Spleen (tissue), 11 donors: ENCODE results near the gene ZXDC. TPM values are rescaled to one million over a fixed set of nuclear protein-coding genes. Genes with fewer than 3 reads are reported as not detected.

Experiments
- DNase-seq: peaks from one replicate; pipeline ENCODE4 v3.0.0-alpha.2; 2020
- H3K27ac ChIP-seq, 8 donors: fragments of 200-600 bp; sonication (generic) in 7 of 8; 1 replicate in 4 of 8; 2 replicates in 4 of 8; pipeline versions ENCODE4 v1.5.0 to v1.8.0; 2016 to 2021; ENCODE audit warnings: inconsistent platforms in 4 of 8, mild to moderate bottlenecking in 4 of 8, moderate library complexity in 1 of 8
- H3K27me3 ChIP-seq, 7 donors: fragments of 200-600 bp; sonication (generic) in 6 of 7; replicated peaks in 1 of 7; 1 replicate in 4 of 7; 2 replicates in 3 of 7; pipeline versions ENCODE4 v1.5.0 to v1.8.0; 2016 to 2021; ENCODE audit warnings: inconsistent platforms in 3 of 7, mild to moderate bottlenecking in 1 of 7
- H3K36me3 ChIP-seq, 6 donors: fragments of 200-600 bp; sonication (generic) in 5 of 6; 1 replicate in 4 of 6; 2 replicates in 2 of 6; pipeline versions ENCODE4 v1.5.0 to v1.8.0; 2016 to 2021; ENCODE audit warnings: inconsistent platforms in 2 of 6
- H3K4me1 ChIP-seq, 6 donors: fragments of 200-600 bp; sonication (generic) in 5 of 6; 1 replicate in 3 of 6; 2 replicates in 3 of 6; pipeline versions ENCODE4 v1.5.0 to v1.8.0; 2016 to 2021; ENCODE audit warnings: inconsistent platforms in 3 of 6
- H3K4me3 ChIP-seq, 8 donors: fragments of 200-600 bp; sonication (generic) in 7 of 8; 1 replicate in 4 of 8; 2 replicates in 4 of 8; pipeline versions ENCODE4 v1.5.0 to v1.8.0; 2016 to 2021; ENCODE audit warnings: inconsistent platforms in 4 of 8, mild to moderate bottlenecking in 4 of 8, moderate library complexity in 2 of 8
- H3K9me3 ChIP-seq, 8 donors: fragments of 200-600 bp; sonication (generic) in 7 of 8; 1 replicate in 4 of 8; 2 replicates in 4 of 8; pipeline versions ENCODE4 v1.5.0 to v1.8.0; 2016 to 2021; ENCODE audit warnings: inconsistent platforms in 4 of 8
- POLR2A ChIP-seq, 3 donors: fragments of 450-650 bp; IDR thresholded peaks; one replicate each; pipeline ENCODE4 v1.5.1; 2017; ENCODE audit warnings: antibody characterized with exemption in 3 of 3, mild to moderate bottlenecking in 1 of 3
- POLR2AphosphoS5 ChIP-seq, 3 donors: sonication (generic); formaldehyde crosslinking; IDR thresholded peaks; one replicate each; pipeline ENCODE4 v1.5.1; 2017; ENCODE audit warnings: antibody characterized with exemption in 3 of 3
- WGBS, 5 donors: extraction: QIAGEN DNeasy Blood & Tissue Kit in 3 of 5; methylation state at CpG; one replicate each; pipeline versions ENCODE4 v1.1.5 to v1.1.7; 2013 to 2018; 5-methylcytosine and 5-hydroxymethylcytosine counted together
- intact Hi-C: fragments of 100-400 bp; cut with DNase I; formaldehyde crosslinking; loops from one replicate; pipeline ENCODE4 v1.15.0; 2023; ENCODE audit warnings: low total_unique reads
- polyA plus RNA-seq, 3 donors: library from polyadenylated mRNA; stranded (reverse); fragments of 200-250 nt; gene quantifications; one replicate each; pipeline ENCODE4 v1.2.1, GENCODE V29; 2013
- total RNA-seq, 7 donors: library from RNA; depleted of rRNA in 3 of 7; stranded (reverse); fragments of >200 nt in 3 of 7; fragmentation: NEBNext Ultra II Directional in 4 of 7; extraction: Animal tissue kit (Norgen Biotek cat#: 25700) in 4 of 7; gene quantifications; one replicate each; pipeline versions ENCODE4 v1.1.0 to v1.2.1, GENCODE V29; 2016 to 2021
- TF ChIP-seq, protein P1 (sequence below), 11 experiments: fragments of 200-600 bp in 7 of 11; fragments of 450-650 bp in 4 of 11; sonication (generic) in 4 of 11; IDR thresholded peaks in 8 of 11; conservative IDR thresholded peaks in 3 of 11; 1 replicate in 7 of 11; 2 replicates in 4 of 11; pipeline versions ENCODE4 v1.4.0 to v1.8.0; 2016 to 2021; ENCODE audit warnings: antibody characterized with exemption in 11 of 11, inconsistent platforms in 4 of 11, mild to moderate bottlenecking in 1 of 11
- donor health status: healthy with polysubstance abuse.
- donor health status: DM: no; HTN: no; CAD: no; lungs with moderate emphysema.
- donor health status: DM: no; HTN: no; CAD: no.
- donor health status: Bipolar disorder and iron deficiency.
- donor health status: healthy.
- donor health status: DM: no; HTN: no; CAD: no.
- donor health status: DM: yes; HTN: yes; CAD: no.

ZXDC gene
- total and polyA plus RNA-seq, 10 donors = 7.5 to 75.3 (median 48.1) TPM

DNA sequence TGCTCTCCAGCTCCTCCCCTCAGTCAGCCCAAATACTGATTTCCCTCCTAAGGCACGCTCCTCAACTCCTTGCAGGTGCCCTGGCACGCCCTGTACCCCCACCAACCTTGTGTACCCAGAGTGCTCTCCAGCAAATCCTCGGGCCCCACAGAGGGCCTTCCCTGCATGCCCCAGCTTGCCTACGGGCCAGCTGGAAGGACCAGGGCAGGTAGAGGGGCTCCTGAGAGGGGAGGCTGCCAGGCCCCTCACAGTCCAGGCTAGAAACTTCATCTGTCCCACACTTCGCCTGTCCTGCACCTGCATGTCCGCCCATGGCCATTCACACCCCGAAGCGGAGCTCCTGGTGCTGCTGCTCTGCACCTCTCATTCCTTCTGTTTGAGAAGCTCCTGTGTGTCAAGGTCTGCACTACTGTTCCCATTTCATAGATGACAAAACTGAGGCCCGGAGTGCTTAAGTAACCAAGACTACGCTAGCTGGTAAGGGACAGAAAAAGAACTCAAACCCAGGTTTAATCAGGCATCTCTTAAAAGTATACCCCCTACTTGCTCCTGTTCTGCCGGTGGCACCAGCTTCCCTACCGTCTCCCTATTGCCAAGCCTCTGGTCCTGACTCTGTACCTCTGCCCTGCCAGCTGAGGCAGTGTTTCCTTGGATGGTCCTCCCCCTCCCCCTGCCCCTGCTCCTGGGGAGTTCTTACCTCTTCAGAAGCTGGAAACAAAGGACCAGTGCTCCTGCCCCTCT is 35.6 kb downstream of the ZXDC start:
- Histone ChIP-seq H3K9me3 (no peaks in the 10 kb centered on the region), H3K27ac (no peak overlapping the region), H3K4me3 (no peak overlapping the region), H3K27me3 (no peaks in the 10 kb centered on the region), H3K4me1 (peaks cover 0 to 17% (median 0%) of the 10 kb centered on the region in 6 donors), H3K36me3 (peaks cover 0 to 93% (median 59%) of the 10 kb centered on the region in 6 donors)
- TF ChIP-seq POLR2AphosphoS5 (IDR thresholded peaks at IDR 0.05) (no peak), POLR2A (IDR thresholded peaks at IDR 0.05) (no peak)
- TF ChIP-seq, protein P1, sequence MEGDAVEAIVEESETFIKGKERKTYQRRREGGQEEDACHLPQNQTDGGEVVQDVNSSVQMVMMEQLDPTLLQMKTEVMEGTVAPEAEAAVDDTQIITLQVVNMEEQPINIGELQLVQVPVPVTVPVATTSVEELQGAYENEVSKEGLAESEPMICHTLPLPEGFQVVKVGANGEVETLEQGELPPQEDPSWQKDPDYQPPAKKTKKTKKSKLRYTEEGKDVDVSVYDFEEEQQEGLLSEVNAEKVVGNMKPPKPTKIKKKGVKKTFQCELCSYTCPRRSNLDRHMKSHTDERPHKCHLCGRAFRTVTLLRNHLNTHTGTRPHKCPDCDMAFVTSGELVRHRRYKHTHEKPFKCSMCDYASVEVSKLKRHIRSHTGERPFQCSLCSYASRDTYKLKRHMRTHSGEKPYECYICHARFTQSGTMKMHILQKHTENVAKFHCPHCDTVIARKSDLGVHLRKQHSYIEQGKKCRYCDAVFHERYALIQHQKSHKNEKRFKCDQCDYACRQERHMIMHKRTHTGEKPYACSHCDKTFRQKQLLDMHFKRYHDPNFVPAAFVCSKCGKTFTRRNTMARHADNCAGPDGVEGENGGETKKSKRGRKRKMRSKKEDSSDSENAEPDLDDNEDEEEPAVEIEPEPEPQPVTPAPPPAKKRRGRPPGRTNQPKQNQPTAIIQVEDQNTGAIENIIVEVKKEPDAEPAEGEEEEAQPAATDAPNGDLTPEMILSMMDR (IDR thresholded peaks at IDR 0.05 in 8 of 11, conservative IDR thresholded peaks at IDR 0.05 in 3 of 11) = no peak
- WGBS, 5 donors = 89 to 96% (median 94%) methylated on average over 11 to 12 of the region's 12 CpGs
- DNase-seq = peak; percentile 39
- intact Hi-C loops = no loop called here

DNA sequence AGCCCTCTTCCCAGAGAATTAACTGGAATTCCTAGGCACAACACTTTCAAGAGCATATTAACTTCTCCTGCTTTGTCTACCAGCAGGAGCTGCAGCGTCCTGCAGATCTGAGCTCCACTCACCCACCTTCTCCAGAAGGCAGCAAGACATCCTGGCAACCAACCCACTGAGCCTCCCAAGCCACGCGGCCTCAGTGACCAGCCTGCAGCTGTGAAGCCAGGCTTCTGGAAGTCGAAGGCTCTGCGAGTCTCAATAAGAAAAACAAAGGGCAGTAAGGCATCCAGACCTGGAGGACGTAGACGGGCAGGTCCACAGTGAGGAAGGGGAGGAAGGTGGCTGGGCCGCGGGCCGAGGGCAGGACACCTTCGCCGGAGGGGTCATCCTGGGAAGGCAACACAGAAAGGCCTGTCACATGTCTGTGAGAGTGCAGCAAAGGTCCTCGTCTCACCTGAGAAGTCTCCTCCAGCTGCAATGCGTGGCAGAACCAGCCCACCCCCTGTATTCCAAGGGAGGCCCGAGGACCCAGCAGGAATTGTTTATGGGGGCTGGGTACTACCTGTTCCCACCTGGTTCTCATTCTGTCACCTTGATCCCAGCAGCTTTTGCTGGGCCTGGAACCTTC is 36.2 kb downstream of the ZXDC start:
- H3K9me3 ChIP-seq = no peaks in the 10 kb centered on the region
- H3K4me3 ChIP-seq = no peak overlapping the region
- TF ChIP-seq, protein P1 (IDR thresholded peaks at IDR 0.05 in 8 of 11, conservative IDR thresholded peaks at IDR 0.05 in 3 of 11) = no peak
- TF ChIP-seq POLR2AphosphoS5 (IDR thresholded peaks at IDR 0.05) (no peak), POLR2A (IDR thresholded peaks at IDR 0.05) (no peak)
- WGBS, 5 donors = 89 to 97% (median 94%) methylated on average over 14 to 15 of the region's 15 CpGs
- H3K4me1 ChIP-seq = peaks cover 0 to 13% (median 0%) of the 10 kb centered on the region in 6 donors
- DNase-seq = peak; percentile 56
- no peaks in the 10 kb centered on the region for H3K27me3 ChIP-seq
- no peak overlapping the region for H3K27ac ChIP-seq
- intact Hi-C loops = no loop called here
- H3K36me3 ChIP-seq = peaks cover 0 to 95% (median 62%) of the 10 kb centered on the region in 6 donors

GRCh38 chr3:126438746-126439145 is 36.9 kb downstream of the ZXDC start:
- DNase-seq = peak; percentile 40
- peaks cover 0 to 99% (median 62%) of the 10 kb centered on the region in 6 donors for H3K36me3 ChIP-seq
- no peak for TF ChIP-seq POLR2AphosphoS5 (IDR thresholded peaks at IDR 0.05)
- no peak for TF ChIP-seq POLR2A (IDR thresholded peaks at IDR 0.05)
- TF ChIP-seq, protein P1 (IDR thresholded peaks at IDR 0.05 in 8 of 11, conservative IDR thresholded peaks at IDR 0.05 in 3 of 11) = no peak

GRCh38 chr3:126438186-126438585 is 37.5 kb downstream of the ZXDC start:
- no peaks in the 10 kb centered on the region for H3K9me3 ChIP-seq
- TF ChIP-seq, protein P1 (IDR thresholded peaks at IDR 0.05 in 8 of 11, conservative IDR thresholded peaks at IDR 0.05 in 3 of 11) = no peak
- TF ChIP-seq POLR2AphosphoS5 (IDR thresholded peaks at IDR 0.05) (no peak), POLR2A (IDR thresholded peaks at IDR 0.05) (no peak)
- peak; percentile 56 for DNase-seq
- H3K27ac ChIP-seq = no peak overlapping the region
- H3K36me3 ChIP-seq = peaks cover 0 to 100% (median 64%) of the 10 kb centered on the region in 6 donors
- intact Hi-C loops = no loop called here
- H3K27me3 ChIP-seq = no peaks in the 10 kb centered on the region
- H3K4me3 ChIP-seq = no peak overlapping the region
- 82 to 89% (median 82%) methylated on average over 8 of the region's 8 CpGs for WGBS, 5 donors
- H3K4me1 ChIP-seq = peaks cover 0 to 13% (median 0%) of the 10 kb centered on the region in 6 donors

More at GRCh38 chr3:126438746-126439145, 36.9 kb downstream of the ZXDC start:
- H3K27me3 ChIP-seq = no peaks in the 10 kb centered on the region
- no peaks in the 10 kb centered on the region for H3K9me3 ChIP-seq
- no peak overlapping the region for H3K4me3 ChIP-seq
- intact Hi-C loops = no loop called here
- peaks cover 0 to 13% (median 0%) of the 10 kb centered on the region in 6 donors for H3K4me1 ChIP-seq
- H3K27ac ChIP-seq = no peak overlapping the region
- WGBS, 5 donors = 91 to 97% (median 94%) methylated on average over 10 of the region's 10 CpGs
